HepG2 (cell line): ENCODE results near the gene OTX1. TPM values are rescaled to one million over a fixed set of nuclear protein-coding genes. Genes with fewer than 3 reads are reported as not detected.

ENCODE experiments used
- ATF7-NPFF ChIP-seq: sonication (generic); formaldehyde crosslinking; IDR thresholded peaks from 2 replicates; pipeline ENCODE4 v1.8.1; 2023; ENCODE audit warnings: mild to moderate bottlenecking, low read depth, missing genetic modification reagents, moderate library complexity
- FOXP1 ChIP-seq, 2 experiments: fragments of 450-650 bp in 1 of 2; IDR thresholded peaks; 2 replicates each; pipeline ENCODE4 v1.6.1; 2017 to 2018; ENCODE audit warnings: antibody characterized with exemption in 1 of 2
- MAFK ChIP-seq, 2 experiments: IDR thresholded peaks in 1 of 2; conservative IDR thresholded peaks in 1 of 2; 2 replicates each; pipeline ENCODE4 v1.6.1; 2011; ENCODE audit warnings: improper control_type of control experiment in 2 of 2, low read length in 2 of 2
- MEF2D ChIP-seq: sonication (generic); formaldehyde crosslinking; IDR thresholded peaks from 2 replicates; pipeline ENCODE4 v1.5.1; 2020; ENCODE audit warnings: mild to moderate bottlenecking, missing genetic modification reagents
- TARDBP ChIP-seq: sonication (generic); formaldehyde crosslinking; IDR thresholded peaks from 2 replicates; pipeline ENCODE4 v1.8.0; 2022; ENCODE audit warnings: mild to moderate bottlenecking, missing genetic modification reagents
- TOE1 ChIP-seq: sonication (generic); formaldehyde crosslinking; IDR thresholded peaks from 2 replicates; pipeline ENCODE4 v1.4.0; 2020; ENCODE audit warnings: mild to moderate bottlenecking, missing genetic modification reagents
- WIZ ChIP-seq: sonication (generic); formaldehyde crosslinking; IDR thresholded peaks from 2 replicates; pipeline ENCODE4 v1.5.1; 2020; ENCODE audit warnings: mild to moderate bottlenecking, missing genetic modification reagents
- YEATS2 ChIP-seq: sonication (generic); formaldehyde crosslinking; IDR thresholded peaks from 2 replicates; pipeline ENCODE4 v1.4.0; 2020; ENCODE audit warnings: missing genetic modification reagents, borderline replicate concordance
- ZNF292 ChIP-seq: sonication (generic); formaldehyde crosslinking; IDR thresholded peaks from 2 replicates; pipeline ENCODE4 v1.8.1; 2022; ENCODE audit warnings: mild to moderate bottlenecking, low read depth, missing genetic modification reagents, borderline replicate concordance
- ZNF451 ChIP-seq: sonication (generic); formaldehyde crosslinking; IDR thresholded peaks from 2 replicates; pipeline ENCODE4 v1.5.0; 2020; ENCODE audit warnings: mild to moderate bottlenecking, missing genetic modification reagents
- ZNF772 ChIP-seq: sonication (generic); formaldehyde crosslinking; IDR thresholded peaks from 2 replicates; pipeline ENCODE4 v1.5.0; 2020; ENCODE audit warnings: mild to moderate bottlenecking, missing genetic modification reagents
- polyA plus RNA-seq, 8 experiments: library from polyadenylated mRNA; depleted of rRNA in 3 of 8; stranded (reverse) in 7 of 8; unstranded in 1 of 8; fragments of >200 nt; fragmentation: Illumina TruSeq in 4 of 8; extraction: Trizol in 4 of 8; gene quantifications; 2 replicates each; pipeline versions ENCODE4 v1.2.1 to v1.2.3, GENCODE V29; 2011 to 2016; ENCODE audit warnings: low read depth in 4 of 8, missing spikeins in 1 of 8, mixed read lengths in 1 of 8; ENCODE audit not compliant: insufficient read depth in 1 of 8
- total RNA-seq, 5 experiments: library from RNA; depleted of rRNA; stranded (reverse); fragments of >200 nt; fragmentation: Illumina TruSeq; extraction: Trizol; gene quantifications; 2 replicates each; pipeline ENCODE4 v1.2.3, GENCODE V29; 2016; ENCODE audit warnings: low read depth in 1 of 5
- TF ChIP-seq, protein P1 (sequence below): sonication (generic); formaldehyde crosslinking; IDR thresholded peaks from 2 replicates; pipeline ENCODE4 v1.4.0; 2020; ENCODE audit warnings: mild to moderate bottlenecking, low read depth, missing genetic modification reagents
- TF ChIP-seq, protein P2 (sequence below): sonication (generic); formaldehyde crosslinking; IDR thresholded peaks from 2 replicates; pipeline ENCODE4 v1.8.0; 2022; ENCODE audit warnings: mild to moderate bottlenecking, missing genetic modification reagents, moderate library complexity
- TF ChIP-seq, protein P3 (sequence below): IDR thresholded peaks from 2 replicates; pipeline ENCODE4 v1.6.1; 2012; ENCODE audit warnings: low read depth, low read length, improper control_type of control experiment
- TF ChIP-seq, protein P4 (sequence below): sonication (generic); formaldehyde crosslinking; IDR thresholded peaks from 2 replicates; pipeline ENCODE4 v1.4.0; 2020; ENCODE audit warnings: missing genetic modification reagents, borderline replicate concordance
- TF ChIP-seq, protein P5 (sequence below): sonication (generic); formaldehyde crosslinking; IDR thresholded peaks from 2 replicates; pipeline ENCODE4 v1.9.0; 2021; ENCODE audit warnings: missing genetic modification reagents, borderline replicate concordance
- TF ChIP-seq, protein P6 (sequence below): sonication (generic); formaldehyde crosslinking; IDR thresholded peaks from 2 replicates; pipeline ENCODE4 v1.4.0; 2020; ENCODE audit warnings: mild to moderate bottlenecking, missing genetic modification reagents
- TF ChIP-seq, protein P7 (sequence below): sonication (generic); formaldehyde crosslinking; IDR thresholded peaks from 2 replicates; pipeline ENCODE4 v1.4.0; 2020; ENCODE audit warnings: low read depth, mild to moderate bottlenecking, missing genetic modification reagents

The OTX1 gene
- total and polyA plus RNA-seq, 2 of the 13 experiments (the other 11 are each of a cell fraction or from before 2014, with no cell fraction given) = 1.0 to 5.0 TPM

DNA sequence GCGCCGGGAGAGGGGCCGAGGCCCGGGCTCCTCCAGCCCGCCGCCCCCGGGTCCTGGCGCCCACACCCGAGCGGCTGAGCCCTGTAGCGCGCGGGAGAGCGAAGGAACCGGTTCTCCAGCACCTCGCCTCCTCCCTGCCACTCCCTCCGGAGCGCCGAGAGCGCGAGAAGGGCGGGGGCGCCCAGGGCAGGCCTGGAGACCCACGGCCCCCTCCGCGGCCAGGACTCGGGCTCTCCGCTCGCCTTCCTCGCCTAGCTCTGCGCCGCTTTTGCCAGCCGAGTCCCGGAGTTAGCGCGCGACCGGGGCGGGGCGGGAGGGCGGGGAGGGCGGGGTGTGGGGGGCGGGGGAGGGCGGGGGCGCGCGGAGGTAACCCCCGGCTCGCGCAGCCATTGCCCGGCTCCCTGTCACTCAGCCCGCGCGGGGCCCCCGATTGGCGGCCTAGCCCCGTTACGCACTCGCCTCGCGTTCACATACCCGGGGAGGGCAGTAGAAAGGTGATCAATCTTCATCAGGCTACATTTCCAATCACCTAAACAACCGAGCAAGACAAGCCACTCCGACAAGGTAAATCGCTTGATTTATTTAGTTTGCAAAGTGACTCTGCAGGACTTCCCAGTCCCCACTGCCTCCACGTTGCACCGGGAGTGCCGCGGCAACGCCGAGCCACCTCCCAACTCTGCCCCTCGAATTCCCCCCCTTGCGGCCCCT, at the start of gene OTX1 (continued):
- no peak for TF ChIP-seq MAFK (conservative IDR thresholded peaks at IDR 0.05 in 1 of 2, IDR thresholded peaks at IDR 0.05 in 1 of 2; ENCODE audit: low read length in 2 of 2)
- TF ChIP-seq, protein P1, sequence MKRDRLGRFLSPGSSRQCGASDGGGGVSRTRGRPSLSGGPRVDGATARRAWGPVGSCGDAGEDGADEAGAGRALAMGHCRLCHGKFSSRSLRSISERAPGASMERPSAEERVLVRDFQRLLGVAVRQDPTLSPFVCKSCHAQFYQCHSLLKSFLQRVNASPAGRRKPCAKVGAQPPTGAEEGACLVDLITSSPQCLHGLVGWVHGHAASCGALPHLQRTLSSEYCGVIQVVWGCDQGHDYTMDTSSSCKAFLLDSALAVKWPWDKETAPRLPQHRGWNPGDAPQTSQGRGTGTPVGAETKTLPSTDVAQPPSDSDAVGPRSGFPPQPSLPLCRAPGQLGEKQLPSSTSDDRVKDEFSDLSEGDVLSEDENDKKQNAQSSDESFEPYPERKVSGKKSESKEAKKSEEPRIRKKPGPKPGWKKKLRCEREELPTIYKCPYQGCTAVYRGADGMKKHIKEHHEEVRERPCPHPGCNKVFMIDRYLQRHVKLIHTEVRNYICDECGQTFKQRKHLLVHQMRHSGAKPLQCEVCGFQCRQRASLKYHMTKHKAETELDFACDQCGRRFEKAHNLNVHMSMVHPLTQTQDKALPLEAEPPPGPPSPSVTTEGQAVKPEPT = no peak
- TF ChIP-seq YEATS2 (CRISPR knock-in tag) = no peak
- TF ChIP-seq, protein P2, sequence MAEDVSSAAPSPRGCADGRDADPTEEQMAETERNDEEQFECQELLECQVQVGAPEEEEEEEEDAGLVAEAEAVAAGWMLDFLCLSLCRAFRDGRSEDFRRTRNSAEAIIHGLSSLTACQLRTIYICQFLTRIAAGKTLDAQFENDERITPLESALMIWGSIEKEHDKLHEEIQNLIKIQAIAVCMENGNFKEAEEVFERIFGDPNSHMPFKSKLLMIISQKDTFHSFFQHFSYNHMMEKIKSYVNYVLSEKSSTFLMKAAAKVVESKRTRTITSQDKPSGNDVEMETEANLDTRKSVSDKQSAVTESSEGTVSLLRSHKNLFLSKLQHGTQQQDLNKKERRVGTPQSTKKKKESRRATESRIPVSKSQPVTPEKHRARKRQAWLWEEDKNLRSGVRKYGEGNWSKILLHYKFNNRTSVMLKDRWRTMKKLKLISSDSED (CRISPR knock-in tag) = no peak
- no peak for TF ChIP-seq TARDBP
- no peak for TF ChIP-seq ZNF292
- TF ChIP-seq, protein P3, sequence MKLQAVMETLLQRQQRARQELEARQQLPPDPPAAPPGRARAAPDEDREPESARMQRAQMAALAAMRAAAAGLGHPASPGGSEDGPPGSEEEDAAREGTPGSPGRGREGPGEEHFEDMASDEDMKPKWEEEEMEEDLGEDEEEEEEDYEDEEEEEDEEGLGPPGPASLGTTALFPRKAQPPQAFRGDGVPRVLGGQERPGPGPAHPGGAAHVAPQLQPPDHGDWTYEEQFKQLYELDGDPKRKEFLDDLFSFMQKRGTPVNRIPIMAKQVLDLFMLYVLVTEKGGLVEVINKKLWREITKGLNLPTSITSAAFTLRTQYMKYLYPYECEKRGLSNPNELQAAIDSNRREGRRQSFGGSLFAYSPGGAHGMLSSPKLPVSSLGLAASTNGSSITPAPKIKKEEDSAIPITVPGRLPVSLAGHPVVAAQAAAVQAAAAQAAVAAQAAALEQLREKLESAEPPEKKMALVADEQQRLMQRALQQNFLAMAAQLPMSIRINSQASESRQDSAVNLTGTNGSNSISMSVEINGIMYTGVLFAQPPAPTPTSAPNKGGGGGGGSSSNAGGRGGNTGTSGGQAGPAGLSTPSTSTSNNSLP = no peak
- peak; percentile 88 for TF ChIP-seq ATF7-NPFF (CRISPR knock-in tag)
- TF ChIP-seq, protein P4, sequence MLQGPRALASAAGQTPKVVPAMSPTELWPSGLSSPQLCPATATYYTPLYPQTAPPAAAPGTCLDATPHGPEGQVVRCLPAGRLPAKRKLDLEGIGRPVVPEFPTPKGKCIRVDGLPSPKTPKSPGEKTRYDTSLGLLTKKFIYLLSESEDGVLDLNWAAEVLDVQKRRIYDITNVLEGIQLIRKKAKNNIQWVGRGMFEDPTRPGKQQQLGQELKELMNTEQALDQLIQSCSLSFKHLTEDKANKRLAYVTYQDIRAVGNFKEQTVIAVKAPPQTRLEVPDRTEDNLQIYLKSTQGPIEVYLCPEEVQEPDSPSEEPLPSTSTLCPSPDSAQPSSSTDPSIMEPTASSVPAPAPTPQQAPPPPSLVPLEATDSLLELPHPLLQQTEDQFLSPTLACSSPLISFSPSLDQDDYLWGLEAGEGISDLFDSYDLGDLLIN (CRISPR knock-in tag) = no peak
- TF ChIP-seq ZNF451 (CRISPR knock-in tag) = peak; percentile 85
- TF ChIP-seq, protein P5, sequence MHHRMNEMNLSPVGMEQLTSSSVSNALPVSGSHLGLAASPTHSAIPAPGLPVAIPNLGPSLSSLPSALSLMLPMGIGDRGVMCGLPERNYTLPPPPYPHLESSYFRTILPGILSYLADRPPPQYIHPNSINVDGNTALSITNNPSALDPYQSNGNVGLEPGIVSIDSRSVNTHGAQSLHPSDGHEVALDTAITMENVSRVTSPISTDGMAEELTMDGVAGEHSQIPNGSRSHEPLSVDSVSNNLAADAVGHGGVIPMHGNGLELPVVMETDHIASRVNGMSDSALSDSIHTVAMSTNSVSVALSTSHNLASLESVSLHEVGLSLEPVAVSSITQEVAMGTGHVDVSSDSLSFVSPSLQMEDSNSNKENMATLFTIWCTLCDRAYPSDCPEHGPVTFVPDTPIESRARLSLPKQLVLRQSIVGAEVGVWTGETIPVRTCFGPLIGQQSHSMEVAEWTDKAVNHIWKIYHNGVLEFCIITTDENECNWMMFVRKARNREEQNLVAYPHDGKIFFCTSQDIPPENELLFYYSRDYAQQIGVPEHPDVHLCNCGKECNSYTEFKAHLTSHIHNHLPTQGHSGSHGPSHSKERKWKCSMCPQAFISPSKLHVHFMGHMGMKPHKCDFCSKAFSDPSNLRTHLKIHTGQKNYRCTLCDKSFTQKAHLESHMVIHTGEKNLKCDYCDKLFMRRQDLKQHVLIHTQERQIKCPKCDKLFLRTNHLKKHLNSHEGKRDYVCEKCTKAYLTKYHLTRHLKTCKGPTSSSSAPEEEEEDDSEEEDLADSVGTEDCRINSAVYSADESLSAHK (CRISPR knock-in tag) = no peak; the same call in 1 of the 2 replicates
- TF ChIP-seq, protein P6, sequence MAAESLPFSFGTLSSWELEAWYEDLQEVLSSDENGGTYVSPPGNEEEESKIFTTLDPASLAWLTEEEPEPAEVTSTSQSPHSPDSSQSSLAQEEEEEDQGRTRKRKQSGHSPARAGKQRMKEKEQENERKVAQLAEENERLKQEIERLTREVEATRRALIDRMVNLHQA (CRISPR knock-in tag) = no peak
- TF ChIP-seq TOE1 (CRISPR knock-in tag) = no peak
- TF ChIP-seq ZNF772 (CRISPR knock-in tag) = no peak
- no peak for TF ChIP-seq FOXP1 (IDR thresholded peaks at IDR 0.05)
- no peak for TF ChIP-seq FOXP1 (CRISPR knock-in tag; IDR thresholded peaks at IDR 0.05)
- TF ChIP-seq WIZ = no peak
- TF ChIP-seq, protein P7, sequence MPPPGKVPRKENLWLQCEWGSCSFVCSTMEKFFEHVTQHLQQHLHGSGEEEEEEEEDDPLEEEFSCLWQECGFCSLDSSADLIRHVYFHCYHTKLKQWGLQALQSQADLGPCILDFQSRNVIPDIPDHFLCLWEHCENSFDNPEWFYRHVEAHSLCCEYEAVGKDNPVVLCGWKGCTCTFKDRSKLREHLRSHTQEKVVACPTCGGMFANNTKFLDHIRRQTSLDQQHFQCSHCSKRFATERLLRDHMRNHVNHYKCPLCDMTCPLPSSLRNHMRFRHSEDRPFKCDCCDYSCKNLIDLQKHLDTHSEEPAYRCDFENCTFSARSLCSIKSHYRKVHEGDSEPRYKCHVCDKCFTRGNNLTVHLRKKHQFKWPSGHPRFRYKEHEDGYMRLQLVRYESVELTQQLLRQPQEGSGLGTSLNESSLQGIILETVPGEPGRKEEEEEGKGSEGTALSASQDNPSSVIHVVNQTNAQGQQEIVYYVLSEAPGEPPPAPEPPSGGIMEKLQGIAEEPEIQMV (CRISPR knock-in tag) = no peak
- TF ChIP-seq MEF2D (CRISPR knock-in tag) = peak; percentile 6; the same call in 1 of the 2 replicates
